Peyer's patch (tissue), 4 donors: ENCODE measurements around the gene VSX2.

Experiments
- POLR2A ChIP-seq, 2 donors: fragments of 450-650 bp; IDR thresholded peaks; one replicate each; pipeline ENCODE4 v1.5.1; 2017; ENCODE audit warnings: antibody characterized with exemption in 2 of 2, mild to moderate bottlenecking in 2 of 2, moderate library complexity in 2 of 2
- TF ChIP-seq, protein P1 (sequence below), 6 experiments: fragments of 450-650 bp in 4 of 6; fragments of 200-600 bp in 2 of 6; sonication (generic) in 1 of 6; IDR thresholded peaks; one replicate each; pipeline ENCODE4 v1.5.1; 2017 to 2019; ENCODE audit warnings: antibody characterized with exemption in 6 of 6, mild to moderate bottlenecking in 3 of 6, moderate library complexity in 1 of 6

DNA sequence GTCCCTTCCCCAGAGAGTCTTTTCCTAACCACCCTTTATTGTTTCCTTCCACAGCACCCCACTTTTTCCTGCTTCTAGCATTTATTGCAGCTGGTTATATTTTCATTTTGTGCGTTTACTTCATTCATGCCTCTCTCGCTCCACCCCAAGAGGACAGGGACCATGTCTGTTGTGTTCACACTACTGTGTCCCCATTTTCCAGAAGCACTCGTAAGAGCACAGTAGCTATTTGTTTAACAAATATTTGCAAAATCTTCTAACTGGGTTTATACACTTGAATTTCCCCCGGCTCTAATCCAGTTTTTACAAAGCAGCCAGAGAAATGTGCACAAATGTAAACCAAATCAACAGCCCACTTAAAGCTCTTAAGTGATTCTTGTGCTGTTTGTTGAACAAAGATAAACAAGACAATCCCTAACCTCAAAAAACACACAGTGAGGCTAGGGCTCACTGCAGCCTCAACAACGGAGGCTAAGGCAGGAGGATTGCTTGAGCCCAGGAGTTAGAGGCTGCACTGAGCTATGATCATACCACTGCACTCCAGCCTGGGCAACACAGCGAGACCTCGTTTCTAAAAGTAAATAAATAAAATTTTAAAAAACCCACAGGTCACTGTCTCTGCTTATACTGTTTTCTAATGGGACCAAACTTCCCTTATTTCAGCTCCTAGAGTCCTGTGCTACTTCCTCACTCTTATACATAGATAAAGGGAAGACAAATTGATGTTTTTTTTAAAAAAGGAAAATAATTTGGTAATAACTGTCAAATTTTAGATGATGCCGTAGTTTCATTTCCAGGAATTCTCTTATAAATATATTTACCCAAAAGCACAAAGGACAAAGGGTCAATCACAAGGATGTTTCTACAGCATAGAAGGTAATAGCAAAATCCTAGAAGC is 70.1 kb downstream of the VSX2 start:
- TF ChIP-seq POLR2A (IDR thresholded peaks at IDR 0.05): no peak
- TF ChIP-seq, protein P1, sequence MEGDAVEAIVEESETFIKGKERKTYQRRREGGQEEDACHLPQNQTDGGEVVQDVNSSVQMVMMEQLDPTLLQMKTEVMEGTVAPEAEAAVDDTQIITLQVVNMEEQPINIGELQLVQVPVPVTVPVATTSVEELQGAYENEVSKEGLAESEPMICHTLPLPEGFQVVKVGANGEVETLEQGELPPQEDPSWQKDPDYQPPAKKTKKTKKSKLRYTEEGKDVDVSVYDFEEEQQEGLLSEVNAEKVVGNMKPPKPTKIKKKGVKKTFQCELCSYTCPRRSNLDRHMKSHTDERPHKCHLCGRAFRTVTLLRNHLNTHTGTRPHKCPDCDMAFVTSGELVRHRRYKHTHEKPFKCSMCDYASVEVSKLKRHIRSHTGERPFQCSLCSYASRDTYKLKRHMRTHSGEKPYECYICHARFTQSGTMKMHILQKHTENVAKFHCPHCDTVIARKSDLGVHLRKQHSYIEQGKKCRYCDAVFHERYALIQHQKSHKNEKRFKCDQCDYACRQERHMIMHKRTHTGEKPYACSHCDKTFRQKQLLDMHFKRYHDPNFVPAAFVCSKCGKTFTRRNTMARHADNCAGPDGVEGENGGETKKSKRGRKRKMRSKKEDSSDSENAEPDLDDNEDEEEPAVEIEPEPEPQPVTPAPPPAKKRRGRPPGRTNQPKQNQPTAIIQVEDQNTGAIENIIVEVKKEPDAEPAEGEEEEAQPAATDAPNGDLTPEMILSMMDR (IDR thresholded peaks at IDR 0.05): no peak
